Measurements from ENCODE around the gene JADE2.
A peak's percentile ranks its signal among the peaks of the same experiment; 100 is the strongest.
"Not testable (repeated sequence)": the region's sequence is repeated elsewhere in the genome, so short reads cannot be mapped to it uniquely, and the experiment has no call there.

The JADE2 gene

DNA sequence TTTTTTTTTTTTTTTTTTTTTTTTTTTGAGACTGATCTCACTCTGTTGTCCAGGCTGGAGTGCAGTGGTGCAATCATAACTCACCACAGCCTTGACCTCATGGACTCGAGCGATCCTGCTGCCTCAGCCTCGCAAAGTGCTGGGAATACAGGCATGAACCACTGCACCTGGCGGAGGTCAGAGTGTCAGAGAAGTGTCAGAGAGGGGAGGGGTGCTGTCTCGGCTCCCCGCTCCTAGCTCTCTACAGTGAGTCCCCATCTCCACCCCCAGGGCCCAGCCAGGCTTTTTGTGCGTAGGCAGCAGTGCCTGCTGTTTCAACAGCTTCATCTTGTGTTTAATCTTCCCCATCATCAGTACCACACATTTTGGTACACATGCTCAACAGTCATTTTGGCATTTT lies 68.9 kb downstream of the JADE2 start:
- TF ChIP-seq, protein P1, sequence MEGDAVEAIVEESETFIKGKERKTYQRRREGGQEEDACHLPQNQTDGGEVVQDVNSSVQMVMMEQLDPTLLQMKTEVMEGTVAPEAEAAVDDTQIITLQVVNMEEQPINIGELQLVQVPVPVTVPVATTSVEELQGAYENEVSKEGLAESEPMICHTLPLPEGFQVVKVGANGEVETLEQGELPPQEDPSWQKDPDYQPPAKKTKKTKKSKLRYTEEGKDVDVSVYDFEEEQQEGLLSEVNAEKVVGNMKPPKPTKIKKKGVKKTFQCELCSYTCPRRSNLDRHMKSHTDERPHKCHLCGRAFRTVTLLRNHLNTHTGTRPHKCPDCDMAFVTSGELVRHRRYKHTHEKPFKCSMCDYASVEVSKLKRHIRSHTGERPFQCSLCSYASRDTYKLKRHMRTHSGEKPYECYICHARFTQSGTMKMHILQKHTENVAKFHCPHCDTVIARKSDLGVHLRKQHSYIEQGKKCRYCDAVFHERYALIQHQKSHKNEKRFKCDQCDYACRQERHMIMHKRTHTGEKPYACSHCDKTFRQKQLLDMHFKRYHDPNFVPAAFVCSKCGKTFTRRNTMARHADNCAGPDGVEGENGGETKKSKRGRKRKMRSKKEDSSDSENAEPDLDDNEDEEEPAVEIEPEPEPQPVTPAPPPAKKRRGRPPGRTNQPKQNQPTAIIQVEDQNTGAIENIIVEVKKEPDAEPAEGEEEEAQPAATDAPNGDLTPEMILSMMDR (conservative IDR thresholded peaks at IDR 0.05; ENCODE audit: low read length), result no peak
- DNase-seq (ENCODE audit: low read depth), result no peak
- no peak overlapping the region for H3K4me3 ChIP-seq (ENCODE audit: low read length)

DNA sequence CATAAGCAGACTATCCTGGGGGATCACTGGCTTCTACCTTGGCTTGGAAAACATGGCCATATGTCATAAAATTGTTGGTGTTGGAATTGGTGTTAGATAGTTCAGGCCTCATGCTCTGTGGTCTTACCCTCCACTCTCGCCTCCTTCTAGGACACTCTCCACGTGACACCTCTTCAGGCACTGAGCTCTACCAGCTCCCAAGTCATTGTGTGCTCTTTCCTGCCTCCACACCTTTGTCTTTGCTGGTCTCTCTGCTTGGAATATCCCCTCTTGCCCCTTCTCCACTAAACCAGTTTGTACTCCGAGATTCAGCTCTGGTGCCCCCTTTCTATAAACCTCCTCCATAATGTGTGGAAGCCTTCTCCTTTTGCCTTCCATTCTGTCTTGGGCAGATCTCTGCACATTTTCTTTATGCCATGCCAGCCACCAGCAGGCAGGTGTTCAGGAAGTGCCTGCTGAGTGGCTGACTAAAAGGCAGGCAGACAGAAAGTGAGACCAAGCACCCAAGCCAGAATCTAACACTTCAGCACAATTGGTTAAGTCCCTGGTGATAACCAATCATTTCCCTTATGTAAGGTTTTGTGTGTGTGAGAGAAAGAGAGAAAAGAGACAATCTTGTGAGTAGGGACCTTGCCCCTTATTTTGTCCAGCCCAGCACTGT lies 69.5 kb downstream of the JADE2 start:
- TF ChIP-seq, protein P1 (conservative IDR thresholded peaks at IDR 0.05; ENCODE audit: low read length), result no peak
- H3K4me3 ChIP-seq (ENCODE audit: low read length), result no peak overlapping the region
- no peak for DNase-seq (ENCODE audit: low read depth)

DNA sequence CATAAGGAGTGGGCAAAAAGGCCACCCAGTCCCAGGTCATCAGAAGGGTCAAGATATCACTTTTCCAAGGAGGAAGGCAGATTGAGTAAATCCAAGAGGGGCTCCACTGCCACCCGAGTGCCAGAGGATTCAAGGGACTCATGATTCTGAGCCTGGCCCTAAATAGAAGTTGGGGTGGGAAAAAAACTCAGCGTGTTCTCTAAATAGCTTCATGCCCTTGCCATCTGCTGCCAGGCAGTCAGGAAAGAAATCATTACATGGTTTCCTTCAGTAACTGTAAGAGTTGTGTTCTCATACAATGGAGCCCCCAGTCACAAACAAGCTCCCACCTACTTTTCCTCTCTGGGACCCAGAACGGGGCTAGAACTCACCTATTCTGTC lies 70.0 kb downstream of the JADE2 start:
- H3K4me3 ChIP-seq (ENCODE audit: low read length), result no peak overlapping the region
- DNase-seq (ENCODE audit: low read depth), result no peak
- TF ChIP-seq, protein P1 (conservative IDR thresholded peaks at IDR 0.05; ENCODE audit: low read length), result no peak

DNA sequence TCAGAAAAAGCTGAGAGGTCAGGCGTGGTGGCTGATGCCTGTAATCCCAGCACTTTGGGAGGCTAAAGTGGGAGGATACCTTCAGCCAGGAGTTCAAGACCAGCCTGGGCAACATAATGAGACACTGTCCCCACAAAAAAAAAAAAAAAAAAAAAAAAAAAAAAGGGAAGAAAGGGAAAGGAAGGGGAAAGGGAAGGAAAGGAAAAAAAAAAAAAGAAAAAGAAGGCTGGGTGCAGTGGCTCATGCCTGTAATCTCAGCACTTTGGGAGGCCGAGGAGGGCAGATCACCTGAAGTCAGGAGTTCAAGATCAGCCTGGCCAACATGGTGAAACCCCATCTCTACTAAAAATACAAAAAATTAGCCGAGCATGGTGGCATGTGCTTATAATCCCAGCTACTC lies 74.3 kb downstream of the JADE2 start:
- DNase-seq (ENCODE audit: low read depth), result not testable (repeated sequence)

DNA sequence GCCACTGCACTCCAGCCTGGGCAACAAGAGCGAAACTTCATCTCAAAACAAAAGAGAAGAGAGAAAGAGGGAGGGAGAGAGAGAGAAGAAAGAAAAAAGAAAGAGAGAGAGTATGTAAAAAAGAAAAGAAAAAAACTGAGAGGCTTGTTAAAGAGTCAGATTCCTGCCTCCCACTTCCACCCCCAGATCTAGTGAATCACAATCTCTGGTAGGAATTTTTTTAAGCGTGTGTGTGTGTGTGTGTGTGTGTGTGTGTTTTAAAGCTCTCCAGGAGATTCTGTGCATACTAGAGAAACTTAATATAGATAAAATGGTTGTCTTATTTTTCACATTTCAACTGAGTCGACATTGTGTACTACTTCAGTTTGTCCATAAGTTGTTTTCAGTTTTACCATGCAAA lies 75.1 kb downstream of the JADE2 start:
- TF ChIP-seq, protein P1 (conservative IDR thresholded peaks at IDR 0.05; ENCODE audit: low read length), result no peak
- no peak overlapping the region for H3K4me3 ChIP-seq (ENCODE audit: low read length)
- peak; percentile 61 for DNase-seq (ENCODE audit: low read depth)

More for the DNA sequence above, 74.3 kb downstream of the JADE2 start:
- not testable (repeated sequence) for H3K4me3 ChIP-seq (ENCODE audit: low read length)

DNA sequence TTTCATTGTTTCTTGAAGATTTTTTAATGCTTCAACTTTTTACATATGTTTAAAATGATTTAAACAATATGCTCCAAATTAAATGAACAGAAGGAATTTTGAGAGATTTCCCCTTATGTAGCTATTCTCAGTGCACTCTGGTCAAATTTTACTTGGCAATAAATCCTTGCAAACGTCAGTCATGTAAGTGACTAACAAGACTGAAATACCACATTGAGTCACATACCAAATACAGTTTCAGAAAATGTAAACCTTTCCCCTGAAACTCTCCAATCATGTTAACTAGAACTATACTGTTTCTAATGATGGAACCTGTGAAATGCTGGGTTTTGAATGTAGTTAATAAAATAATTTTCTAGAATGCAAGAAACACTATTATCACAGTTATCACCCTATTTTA lies 77.6 kb downstream of the JADE2 start:
- TF ChIP-seq, protein P1 (conservative IDR thresholded peaks at IDR 0.05; ENCODE audit: low read length), result no peak
- no peak overlapping the region for H3K4me3 ChIP-seq (ENCODE audit: low read length)
- DNase-seq (ENCODE audit: low read depth), result peak; percentile 20

DNA sequence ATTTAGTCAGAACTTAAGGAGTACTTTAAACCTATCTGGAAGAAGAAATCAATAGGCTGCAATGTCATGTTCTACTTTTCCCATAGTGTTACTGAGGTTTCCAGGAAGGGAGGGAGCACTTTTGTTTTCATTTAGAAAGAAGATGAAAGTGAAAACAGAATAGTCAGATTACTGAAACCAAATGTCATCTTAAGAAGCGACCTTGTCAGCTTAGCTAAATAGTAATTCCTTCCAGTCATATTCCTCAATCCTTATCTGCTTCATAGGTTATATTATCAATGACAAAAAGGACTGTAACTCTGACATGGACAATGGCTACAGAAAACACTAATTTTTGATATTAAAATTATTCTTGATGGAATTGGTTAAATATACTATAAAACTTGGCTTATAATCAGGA lies 79.4 kb downstream of the JADE2 start:
- DNase-seq (ENCODE audit: low read depth), result no peak
- TF ChIP-seq, protein P1 (conservative IDR thresholded peaks at IDR 0.05; ENCODE audit: low read length), result no peak
- H3K4me3 ChIP-seq (ENCODE audit: low read length), result no peak overlapping the region

DNA sequence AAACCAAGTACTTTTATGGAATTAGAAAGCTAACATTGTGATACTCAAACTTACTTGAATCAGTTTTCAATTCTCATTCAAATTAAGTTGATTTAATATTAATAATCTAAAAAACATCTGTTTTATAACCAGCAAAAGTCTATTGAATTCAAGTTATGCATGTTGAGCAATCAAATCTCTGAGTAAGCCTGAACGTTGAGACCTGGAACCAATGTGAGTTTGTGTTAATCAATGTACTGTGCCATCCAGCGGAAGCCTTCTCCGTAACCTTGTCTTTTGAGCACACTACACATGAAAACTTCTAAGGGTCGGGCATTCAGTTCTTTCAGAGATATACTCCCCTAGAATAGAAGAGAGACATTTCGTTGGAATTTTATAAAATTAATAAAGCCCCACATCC lies 81.3 kb downstream of the JADE2 start:
- TF ChIP-seq, protein P1 (conservative IDR thresholded peaks at IDR 0.05; ENCODE audit: low read length), result no peak
- DNase-seq (ENCODE audit: low read depth), result peak; percentile 23
- H3K4me3 ChIP-seq (ENCODE audit: low read length), result no peak overlapping the region

Measured in AG10803 (cell line).